Vagina (tissue), 2 donors: ENCODE results near the gene NRXN3. TPM values are rescaled to one million over a fixed set of nuclear protein-coding genes. Genes with fewer than 3 reads are reported as not detected.

Experiments used
- DNase-seq, 2 donors: peaks; one replicate each; pipeline ENCODE4 v3.0.0-alpha.2; 2017; ENCODE audit errors: extremely low spot score in 2 of 2
- H3K27ac ChIP-seq: fragments of 200-600 bp; sonication (generic); one replicate; pipeline ENCODE4 v1.5.1; 2019
- H3K27me3 ChIP-seq: fragments of 200-600 bp; sonication (generic); one replicate; pipeline ENCODE4 v1.5.1; 2019
- H3K36me3 ChIP-seq, 2 donors: fragments of 200-600 bp; sonication (generic); one replicate each; pipeline ENCODE4 v1.5.1; 2017 to 2019
- H3K4me1 ChIP-seq: fragments of 200-600 bp; sonication (generic); one replicate; pipeline ENCODE4 v1.5.1; 2019
- H3K4me3 ChIP-seq, 2 donors: fragments of 200-600 bp; sonication (generic); 1 replicate in 1 of 2; 2 replicates in 1 of 2; pipeline ENCODE4 v1.5.1; 2016 to 2019
- H3K9me3 ChIP-seq: fragments of 200-600 bp; sonication (generic); one replicate; pipeline ENCODE4 v1.5.1; 2019
- POLR2A ChIP-seq, 2 donors: fragments of 450-650 bp; IDR thresholded peaks; one replicate each; pipeline ENCODE4 v1.6.1; 2017; ENCODE audit warnings: antibody characterized with exemption in 2 of 2, mild to moderate bottlenecking in 2 of 2, moderate library complexity in 2 of 2
- POLR2AphosphoS5 ChIP-seq, 2 donors: sonication (generic); formaldehyde crosslinking; IDR thresholded peaks; one replicate each; pipeline ENCODE4 v1.9.0; 2017; ENCODE audit warnings: antibody characterized with exemption in 2 of 2, mild to moderate bottlenecking in 2 of 2, low read depth in 1 of 2; ENCODE audit not compliant: insufficient read depth in 1 of 2
- intact Hi-C: fragments of 100-400 bp; cut with DNase I; formaldehyde crosslinking; loops from one replicate; pipeline ENCODE4 v1.15.1; 2023
- total RNA-seq: library from RNA; depleted of rRNA; stranded (reverse); fragments of >200 nt; gene quantifications from one replicate; pipeline ENCODE4 v1.2.3, GENCODE V29; 2016
- TF ChIP-seq, protein P1 (sequence below), 3 experiments: fragments of 450-650 bp in 2 of 3; fragments of 200-600 bp in 1 of 3; sonication (generic) in 1 of 3; IDR thresholded peaks; one replicate each; pipeline ENCODE4 v1.5.1; 2017 to 2019; ENCODE audit warnings: antibody characterized with exemption in 3 of 3, mild to moderate bottlenecking in 2 of 3, moderate library complexity in 2 of 3

Gene NRXN3
- total RNA-seq, 1 donor from 2014 or later: 4.7 TPM

DNA sequence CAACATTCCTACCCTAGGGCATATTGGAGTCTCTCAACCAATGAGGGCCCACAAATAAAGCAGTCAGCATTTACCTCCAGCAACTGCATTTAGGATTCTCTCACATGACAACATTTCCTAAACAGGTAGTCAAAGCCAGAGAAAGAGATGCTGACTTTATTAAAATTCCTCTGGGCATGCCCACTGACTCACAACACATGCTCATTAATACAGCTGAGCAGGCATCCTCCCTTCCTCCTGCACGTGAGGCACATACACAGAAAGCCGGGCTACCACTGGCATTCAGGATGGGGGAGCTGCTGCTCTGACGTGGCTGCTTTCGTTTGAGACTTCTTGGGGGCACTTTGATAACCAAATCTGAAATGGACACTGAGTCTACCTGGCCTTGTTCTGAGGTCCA, 174.1 kb downstream of the NRXN3 start:
- Histone ChIP-seq H3K4me3 (no peak overlapping the region), H3K36me3 (no peaks in the 10 kb centered on the region), H3K27me3 (no peaks in the 10 kb centered on the region), H3K4me1 (no peaks in the 10 kb centered on the region), H3K27ac (no peak overlapping the region), H3K9me3 (no peaks in the 10 kb centered on the region)
- intact Hi-C loops: no loop called here
- no peak for DNase-seq
- TF ChIP-seq POLR2A (IDR thresholded peaks at IDR 0.05) (no peak), POLR2AphosphoS5 (IDR thresholded peaks at IDR 0.05; ENCODE audit: insufficient read depth in 1 of 2, low read depth in 1 of 2) (no peak)
- TF ChIP-seq, protein P1, sequence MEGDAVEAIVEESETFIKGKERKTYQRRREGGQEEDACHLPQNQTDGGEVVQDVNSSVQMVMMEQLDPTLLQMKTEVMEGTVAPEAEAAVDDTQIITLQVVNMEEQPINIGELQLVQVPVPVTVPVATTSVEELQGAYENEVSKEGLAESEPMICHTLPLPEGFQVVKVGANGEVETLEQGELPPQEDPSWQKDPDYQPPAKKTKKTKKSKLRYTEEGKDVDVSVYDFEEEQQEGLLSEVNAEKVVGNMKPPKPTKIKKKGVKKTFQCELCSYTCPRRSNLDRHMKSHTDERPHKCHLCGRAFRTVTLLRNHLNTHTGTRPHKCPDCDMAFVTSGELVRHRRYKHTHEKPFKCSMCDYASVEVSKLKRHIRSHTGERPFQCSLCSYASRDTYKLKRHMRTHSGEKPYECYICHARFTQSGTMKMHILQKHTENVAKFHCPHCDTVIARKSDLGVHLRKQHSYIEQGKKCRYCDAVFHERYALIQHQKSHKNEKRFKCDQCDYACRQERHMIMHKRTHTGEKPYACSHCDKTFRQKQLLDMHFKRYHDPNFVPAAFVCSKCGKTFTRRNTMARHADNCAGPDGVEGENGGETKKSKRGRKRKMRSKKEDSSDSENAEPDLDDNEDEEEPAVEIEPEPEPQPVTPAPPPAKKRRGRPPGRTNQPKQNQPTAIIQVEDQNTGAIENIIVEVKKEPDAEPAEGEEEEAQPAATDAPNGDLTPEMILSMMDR (IDR thresholded peaks at IDR 0.05): no peak

DNA sequence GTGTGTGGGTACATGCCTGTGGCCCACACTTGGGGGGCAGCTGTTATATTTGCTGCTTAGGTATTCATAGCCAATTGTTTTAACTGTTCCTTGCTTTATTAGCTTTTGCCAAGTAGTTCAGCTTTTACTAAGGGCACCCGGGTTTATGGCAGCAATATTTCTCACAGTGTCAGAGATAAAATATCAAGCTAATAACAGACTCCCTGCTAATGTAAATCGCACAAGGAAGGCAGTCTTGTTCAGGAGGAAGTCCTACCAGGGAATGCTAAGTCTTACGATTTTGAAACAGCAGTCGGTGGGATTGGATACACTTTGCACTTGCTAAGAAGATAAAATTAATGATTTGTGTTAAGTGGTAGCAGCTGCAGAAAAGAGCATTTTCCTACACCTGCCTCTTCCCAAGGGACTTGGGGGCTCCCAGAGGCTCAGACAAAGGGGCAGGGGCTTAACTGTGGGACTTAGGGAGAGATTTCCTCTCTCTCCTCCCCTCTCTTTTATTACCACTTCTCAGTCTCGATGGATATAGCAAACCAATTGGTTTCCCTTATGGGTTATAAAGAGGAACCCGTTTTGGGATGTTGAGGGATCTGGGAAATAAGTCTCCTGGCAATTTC, 175.1 kb downstream of the NRXN3 start:
- H3K9me3 ChIP-seq: no peaks in the 10 kb centered on the region
- H3K27me3 ChIP-seq: no peaks in the 10 kb centered on the region
- no peak for TF ChIP-seq POLR2A (IDR thresholded peaks at IDR 0.05)
- H3K36me3 ChIP-seq: no peaks in the 10 kb centered on the region
- H3K4me3 ChIP-seq: no peak overlapping the region
- DNase-seq: no peak
- intact Hi-C loops: no loop called here
- H3K27ac ChIP-seq: no peak overlapping the region
- no peaks in the 10 kb centered on the region for H3K4me1 ChIP-seq

DNA sequence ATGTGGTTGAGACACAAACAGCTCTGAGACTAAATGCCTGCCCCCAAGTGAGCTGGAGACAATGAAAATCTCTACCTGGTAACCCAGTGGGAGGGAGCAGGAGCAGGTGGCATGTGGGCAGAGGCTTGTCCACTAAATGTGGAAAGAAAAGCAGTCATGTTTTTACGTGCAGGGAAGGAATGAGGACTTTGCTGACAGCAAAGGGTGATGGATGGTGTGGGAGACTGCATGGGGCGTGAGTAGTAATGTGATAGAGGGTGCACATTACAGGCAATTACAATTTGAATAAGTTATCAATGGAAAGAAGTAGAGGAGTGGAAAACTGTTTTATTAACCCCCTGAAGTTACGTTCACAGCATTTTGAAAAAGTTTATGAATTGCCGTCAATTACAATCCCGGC, 176.6 kb downstream of the NRXN3 start:
- DNase-seq: no peak
- Histone ChIP-seq H3K36me3 (no peaks in the 10 kb centered on the region), H3K9me3 (no peaks in the 10 kb centered on the region), H3K27ac (no peak overlapping the region), H3K27me3 (no peaks in the 10 kb centered on the region), H3K4me1 (no peaks in the 10 kb centered on the region), H3K4me3 (no peak overlapping the region)
- TF ChIP-seq POLR2A (IDR thresholded peaks at IDR 0.05): no peak
- TF ChIP-seq, protein P1 (IDR thresholded peaks at IDR 0.05): no peak
- TF ChIP-seq POLR2AphosphoS5 (IDR thresholded peaks at IDR 0.05; ENCODE audit: insufficient read depth in 1 of 2, low read depth in 1 of 2): no peak
- intact Hi-C loops: no loop called here

DNA sequence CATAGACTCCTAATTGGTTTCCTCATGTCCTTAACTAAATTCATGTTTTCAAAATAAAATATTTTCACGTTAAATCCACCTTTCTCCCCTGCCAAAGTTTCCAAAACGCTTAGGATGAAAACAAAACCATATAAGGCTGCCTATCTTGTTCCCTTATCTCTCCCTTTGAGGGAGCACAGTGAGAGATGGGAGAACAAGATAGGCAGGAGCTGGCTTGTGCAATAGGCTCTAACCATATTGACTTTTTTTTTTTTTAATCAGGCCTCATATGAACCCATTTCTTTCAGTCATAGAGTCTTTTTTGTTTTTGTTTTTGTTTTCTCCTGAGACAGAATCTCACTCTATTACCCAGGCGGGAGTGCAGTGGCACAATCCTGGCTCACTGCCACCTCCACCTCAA, 184.9 kb downstream of the NRXN3 start:
- Histone ChIP-seq H3K9me3 (no peaks in the 10 kb centered on the region), H3K4me1 (no peaks in the 10 kb centered on the region), H3K36me3 (no peaks in the 10 kb centered on the region), H3K27me3 (no peaks in the 10 kb centered on the region), H3K4me3 (no peak overlapping the region), H3K27ac (no peak overlapping the region)
- TF ChIP-seq POLR2A (IDR thresholded peaks at IDR 0.05) (no peak), POLR2AphosphoS5 (IDR thresholded peaks at IDR 0.05; ENCODE audit: insufficient read depth in 1 of 2, low read depth in 1 of 2) (no peak)
- TF ChIP-seq, protein P1 (IDR thresholded peaks at IDR 0.05): no peak
- DNase-seq: no peak
- intact Hi-C loops: no loop called here

DNA sequence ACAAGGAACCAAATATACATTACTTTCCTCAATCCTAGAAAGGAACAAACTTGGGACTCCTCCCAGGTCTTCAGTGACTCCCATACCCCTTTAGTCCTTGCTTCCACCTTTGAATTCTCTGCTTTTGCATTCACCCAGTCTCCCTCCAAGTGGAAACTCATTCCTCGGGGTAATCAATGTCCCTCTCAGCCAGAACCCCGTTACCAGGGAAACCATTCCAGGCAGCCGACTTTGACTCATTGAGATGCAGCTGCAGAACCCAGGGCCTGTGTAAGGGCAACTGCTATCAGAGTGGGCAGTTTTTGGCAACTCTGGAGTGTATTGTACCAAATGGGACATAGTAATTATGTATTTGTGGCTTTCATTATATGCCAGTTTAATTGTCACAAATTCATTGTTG, 186.2 kb downstream of the NRXN3 start:
- Histone ChIP-seq H3K4me3 (no peak overlapping the region), H3K27ac (no peak overlapping the region), H3K9me3 (no peaks in the 10 kb centered on the region), H3K36me3 (no peaks in the 10 kb centered on the region), H3K27me3 (no peaks in the 10 kb centered on the region), H3K4me1 (no peaks in the 10 kb centered on the region)
- DNase-seq: no peak
- TF ChIP-seq POLR2A (IDR thresholded peaks at IDR 0.05): no peak
- intact Hi-C loops: no loop called here

DNA sequence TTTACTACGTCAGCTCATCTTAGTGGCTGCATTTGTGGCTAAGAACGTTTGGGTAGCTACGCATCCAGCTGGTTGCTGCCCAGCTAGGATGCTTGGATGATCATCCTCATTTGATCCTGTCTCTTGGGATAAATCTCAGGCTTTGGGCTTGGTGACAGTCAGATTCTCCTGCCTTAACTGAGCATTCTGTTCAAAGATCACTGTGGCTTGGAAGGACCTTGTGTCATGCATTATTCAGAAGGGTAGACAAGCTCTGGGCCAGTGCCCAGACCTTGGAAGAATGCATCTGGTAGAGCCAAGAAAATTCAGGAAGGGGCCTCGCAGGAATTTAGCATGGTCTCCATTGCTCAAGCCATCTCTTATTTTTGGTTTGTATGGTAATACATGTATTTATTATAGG, 188.4 kb downstream of the NRXN3 start:
- no peak for DNase-seq
- TF ChIP-seq POLR2AphosphoS5 (IDR thresholded peaks at IDR 0.05; ENCODE audit: insufficient read depth in 1 of 2, low read depth in 1 of 2) (no peak), POLR2A (IDR thresholded peaks at IDR 0.05) (no peak)
- TF ChIP-seq, protein P1 (IDR thresholded peaks at IDR 0.05): no peak
- Histone ChIP-seq H3K27me3 (no peaks in the 10 kb centered on the region), H3K4me1 (no peaks in the 10 kb centered on the region), H3K27ac (no peak overlapping the region), H3K4me3 (no peak overlapping the region), H3K36me3 (no peaks in the 10 kb centered on the region), H3K9me3 (no peaks in the 10 kb centered on the region)
- intact Hi-C loops: no loop called here
